ENCODE data around the gene SOX8.

The SOX8 gene

DNA sequence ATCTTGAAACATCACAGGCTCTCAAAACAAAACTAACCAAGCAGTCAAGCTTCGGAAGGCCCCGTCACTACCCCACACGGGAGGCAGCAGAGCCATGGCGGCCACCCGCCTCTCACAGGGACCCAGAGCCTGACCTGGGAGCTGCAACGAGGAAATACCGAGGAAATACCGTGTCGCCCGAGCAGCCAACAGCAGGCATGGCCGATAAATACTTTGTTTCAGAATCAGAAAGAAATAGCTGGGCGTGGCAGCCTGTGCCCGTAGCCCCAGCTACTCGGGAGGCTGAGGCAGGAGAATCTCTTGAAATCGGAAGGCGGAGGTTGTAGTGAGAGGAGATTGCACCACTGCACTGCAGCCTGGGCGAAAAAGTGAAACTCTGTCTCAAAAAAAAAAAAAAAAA is 17.7 kb upstream of the SOX8 start:
- TF ChIP-seq EZH2phosphoT487 (IDR thresholded peaks at IDR 0.05; ENCODE audit: low read length) = no peak
- TF ChIP-seq, protein P1, sequence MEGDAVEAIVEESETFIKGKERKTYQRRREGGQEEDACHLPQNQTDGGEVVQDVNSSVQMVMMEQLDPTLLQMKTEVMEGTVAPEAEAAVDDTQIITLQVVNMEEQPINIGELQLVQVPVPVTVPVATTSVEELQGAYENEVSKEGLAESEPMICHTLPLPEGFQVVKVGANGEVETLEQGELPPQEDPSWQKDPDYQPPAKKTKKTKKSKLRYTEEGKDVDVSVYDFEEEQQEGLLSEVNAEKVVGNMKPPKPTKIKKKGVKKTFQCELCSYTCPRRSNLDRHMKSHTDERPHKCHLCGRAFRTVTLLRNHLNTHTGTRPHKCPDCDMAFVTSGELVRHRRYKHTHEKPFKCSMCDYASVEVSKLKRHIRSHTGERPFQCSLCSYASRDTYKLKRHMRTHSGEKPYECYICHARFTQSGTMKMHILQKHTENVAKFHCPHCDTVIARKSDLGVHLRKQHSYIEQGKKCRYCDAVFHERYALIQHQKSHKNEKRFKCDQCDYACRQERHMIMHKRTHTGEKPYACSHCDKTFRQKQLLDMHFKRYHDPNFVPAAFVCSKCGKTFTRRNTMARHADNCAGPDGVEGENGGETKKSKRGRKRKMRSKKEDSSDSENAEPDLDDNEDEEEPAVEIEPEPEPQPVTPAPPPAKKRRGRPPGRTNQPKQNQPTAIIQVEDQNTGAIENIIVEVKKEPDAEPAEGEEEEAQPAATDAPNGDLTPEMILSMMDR (IDR thresholded peaks at IDR 0.05; ENCODE audit: low read length) = no peak
- no peak for TF ChIP-seq EZH2 (optimal IDR thresholded peaks at IDR 0.05; ENCODE audit: low read depth, low read length)

DNA sequence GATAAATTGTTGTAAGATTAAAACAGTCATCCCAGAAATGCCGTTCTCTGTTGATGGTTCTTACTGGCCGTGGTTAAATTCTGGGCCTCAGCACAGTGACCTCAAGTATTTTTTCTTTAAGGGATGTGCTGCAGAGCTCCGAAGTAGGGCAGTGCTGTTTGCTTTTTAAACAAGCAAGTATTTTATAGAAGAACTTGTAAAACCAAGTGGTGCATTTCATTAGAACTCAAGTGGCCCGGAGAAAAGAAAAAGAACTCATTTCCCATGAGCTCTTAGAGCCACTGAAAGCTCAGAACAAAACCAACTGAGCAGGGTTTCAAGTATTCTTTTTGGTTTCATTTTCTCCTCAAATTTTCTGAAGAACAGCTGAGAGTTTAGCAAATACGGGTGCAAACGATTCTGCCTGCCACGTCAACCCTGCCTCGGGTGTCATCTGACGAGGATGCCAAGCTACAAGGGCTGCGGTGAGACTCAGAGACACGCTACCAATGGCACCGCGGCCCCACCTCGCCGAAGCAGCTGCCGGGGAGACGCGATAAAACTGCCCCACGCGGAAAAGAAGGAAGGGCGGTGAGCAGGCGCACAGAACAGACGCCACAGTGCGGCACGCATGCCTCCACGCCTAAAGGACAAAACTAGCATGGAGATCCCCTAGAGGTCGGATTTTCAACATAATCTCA is 17.1 kb upstream of the SOX8 start:
- Histone ChIP-seq H3K9me2 (replicated peaks; ENCODE audit: insufficient read depth, low read length) (no peaks in the 10 kb centered on the region), H3F3A (ENCODE audit: insufficient read depth, low read length) (no peaks in the 10 kb centered on the region), H3K9me3 (replicated peaks; ENCODE audit: insufficient read depth, low read length) (no peaks in the 10 kb centered on the region), H3K9ac (ENCODE audit: low read length) (no peak overlapping the region), H3K36me3 (replicated peaks; ENCODE audit: insufficient read depth, low read length) (no peaks in the 10 kb centered on the region), H3K4me2 (ENCODE audit: low read depth, low read length) (peak overlapping the region; percentile 52; the same call in 1 of the 2 replicates), H3K4me3 (ENCODE audit: low read length) (peak overlapping the region; percentile 12; the same call in 1 of the 2 replicates), H2AFZ (ENCODE audit: low read length) (no peak overlapping the region), H4K20me1 (ENCODE audit: insufficient read depth, low read length) (no peaks in the 10 kb centered on the region), H3K4me1 (ENCODE audit: low read length) (no peaks in the 10 kb centered on the region), H3K27me3 (replicated peaks; ENCODE audit: insufficient read depth, low read length) (peaks cover 64% of the 10 kb centered on the region), H3K27ac (ENCODE audit: low read length) (no peak overlapping the region), H3K79me2 (ENCODE audit: low read length) (no peaks in the 10 kb centered on the region)
- no peak for TF ChIP-seq EZH2 (optimal IDR thresholded peaks at IDR 0.05; ENCODE audit: low read depth, low read length)
- TF ChIP-seq, protein P1 (IDR thresholded peaks at IDR 0.05; ENCODE audit: low read length) = no peak
- DNase-seq = peak; percentile 24

More for the DNA sequence above, 17.7 kb upstream of the SOX8 start:
- H2AFZ ChIP-seq (ENCODE audit: low read length) = no peak overlapping the region
- H3K9me2 ChIP-seq (replicated peaks; ENCODE audit: insufficient read depth, low read length) = no peaks in the 10 kb centered on the region
- H3K79me2 ChIP-seq (ENCODE audit: low read length) = no peaks in the 10 kb centered on the region
- no peaks in the 10 kb centered on the region for H3F3A ChIP-seq (ENCODE audit: insufficient read depth, low read length)
- H4K20me1 ChIP-seq (ENCODE audit: insufficient read depth, low read length) = no peaks in the 10 kb centered on the region
- H3K27me3 ChIP-seq (replicated peaks; ENCODE audit: insufficient read depth, low read length) = peaks cover 70% of the 10 kb centered on the region
- H3K27ac ChIP-seq (ENCODE audit: low read length) = no peak overlapping the region
- no peaks in the 10 kb centered on the region for H3K9me3 ChIP-seq (replicated peaks; ENCODE audit: insufficient read depth, low read length)
- DNase-seq = no peak
- H3K4me1 ChIP-seq (ENCODE audit: low read length) = no peaks in the 10 kb centered on the region
- peak overlapping the region; percentile 52; the same call in 1 of the 2 replicates for H3K4me2 ChIP-seq (ENCODE audit: low read depth, low read length)
- H3K4me3 ChIP-seq (ENCODE audit: low read length) = peak overlapping the region; percentile 28
- H3K9ac ChIP-seq (ENCODE audit: low read length) = no peak overlapping the region
- H3K36me3 ChIP-seq (replicated peaks; ENCODE audit: insufficient read depth, low read length) = no peaks in the 10 kb centered on the region

DNA sequence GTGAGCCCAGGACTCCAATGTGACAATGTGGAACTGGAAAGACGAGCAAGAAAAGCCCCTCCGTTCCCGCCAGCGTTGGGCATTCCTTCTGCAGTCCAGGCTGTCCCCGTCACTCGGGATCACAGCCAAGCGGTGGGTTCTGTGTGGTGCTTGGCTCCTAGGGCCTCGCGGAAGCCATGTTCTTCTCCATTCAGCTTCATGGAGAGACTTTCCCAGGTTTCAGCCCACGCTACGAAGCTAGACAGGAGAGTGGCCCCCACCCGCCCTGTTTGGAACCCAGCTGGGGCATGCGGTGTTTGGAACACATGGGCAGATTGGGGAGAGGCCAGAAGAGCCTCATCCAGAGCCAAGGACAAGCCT is 16.6 kb upstream of the SOX8 start:
- no peak for DNase-seq
- Histone ChIP-seq H3K9me2 (replicated peaks; ENCODE audit: insufficient read depth, low read length) (no peaks in the 10 kb centered on the region), H3K79me2 (ENCODE audit: low read length) (no peaks in the 10 kb centered on the region), H3K27me3 (replicated peaks; ENCODE audit: insufficient read depth, low read length) (peaks cover 59% of the 10 kb centered on the region), H3K9ac (ENCODE audit: low read length) (no peak overlapping the region), H3K9me3 (replicated peaks; ENCODE audit: insufficient read depth, low read length) (no peaks in the 10 kb centered on the region), H3K4me1 (ENCODE audit: low read length) (no peaks in the 10 kb centered on the region), H4K20me1 (ENCODE audit: insufficient read depth, low read length) (no peaks in the 10 kb centered on the region), H3K4me3 (ENCODE audit: low read length) (no peak overlapping the region), H3K4me2 (ENCODE audit: low read depth, low read length) (peak overlapping the region; percentile 52; the same call in 1 of the 2 replicates), H3K27ac (ENCODE audit: low read length) (no peak overlapping the region), H3K36me3 (replicated peaks; ENCODE audit: insufficient read depth, low read length) (no peaks in the 10 kb centered on the region), H3F3A (ENCODE audit: insufficient read depth, low read length) (no peaks in the 10 kb centered on the region), H2AFZ (ENCODE audit: low read length) (no peak overlapping the region)
- TF ChIP-seq EZH2 (optimal IDR thresholded peaks at IDR 0.05; ENCODE audit: low read depth, low read length) = no peak
- TF ChIP-seq EZH2phosphoT487 (IDR thresholded peaks at IDR 0.05; ENCODE audit: low read length) = no peak
- TF ChIP-seq, protein P1 (IDR thresholded peaks at IDR 0.05; ENCODE audit: low read length) = no peak
